Naive B cell (primary cell): ENCODE measurements around the gene MRPL43. TPM values are rescaled to one million over a fixed set of nuclear protein-coding genes. Genes with fewer than 3 reads are reported as not detected.
A peak's percentile ranks its signal among the peaks of the same experiment; 100 is the strongest.
"Not testable (repeated sequence)": the region's sequence is repeated elsewhere in the genome, so short reads cannot be mapped to it uniquely, and the experiment has no call there.

Source experiments
- ATAC-seq, 2 donors: fragments of 150-1000 bp; cut with Tn5 transposase; 2 replicates each; pipeline ENCODE4 v1.10.0; 2021; ENCODE audit warnings: low read depth in 2 of 2, mild to moderate bottlenecking in 2 of 2, moderate library complexity in 2 of 2
- DNase-seq: peaks from one replicate; pipeline ENCODE4 v3.0.0; 2022
- H3K27ac Mint-ChIP-seq, 6 donors: one replicate each; pipeline ENCODE4 v1.8.0; 2020 to 2022; ENCODE audit warnings: mild to moderate bottlenecking in 6 of 6, mixed read lengths in 6 of 6, moderate library complexity in 5 of 6, inconsistent platforms in 2 of 6
- H3K27me3 Mint-ChIP-seq, 3 donors: one replicate each; pipeline ENCODE4 v1.8.0; 2021 to 2022; ENCODE audit warnings: mixed read lengths in 3 of 3, mild to moderate bottlenecking in 1 of 3
- H3K36me3 Mint-ChIP-seq, 2 donors: one replicate each; pipeline ENCODE4 v1.8.0; 2020 to 2022; ENCODE audit warnings: mixed read lengths in 2 of 2, inconsistent platforms in 1 of 2, mild to moderate bottlenecking in 1 of 2
- H3K4me1 Mint-ChIP-seq, 3 donors: one replicate each; pipeline ENCODE4 v1.8.0; 2020 to 2022; ENCODE audit warnings: mixed read lengths in 3 of 3, inconsistent platforms in 1 of 3, mild to moderate bottlenecking in 1 of 3, moderate library complexity in 1 of 3
- H3K4me3 Mint-ChIP-seq, 8 donors: one replicate each; pipeline ENCODE4 v1.8.0; 2020 to 2022; ENCODE audit warnings: mild to moderate bottlenecking in 8 of 8, mixed read lengths in 8 of 8, moderate library complexity in 8 of 8, inconsistent platforms in 2 of 8
- H3K9me3 Mint-ChIP-seq, 7 donors: one replicate each; pipeline ENCODE4 v1.8.0; 2020 to 2022; ENCODE audit warnings: mixed read lengths in 7 of 7, mild to moderate bottlenecking in 5 of 7, inconsistent platforms in 2 of 7, moderate library complexity in 1 of 7
- polyA plus RNA-seq, 6 donors: library from polyadenylated mRNA; unstranded; fragments of 300-500 nt; fragmentation: Illumina TruSeq; gene quantifications; one replicate each; pipeline ENCODE4 v1.2.3, GENCODE V29; 2021; ENCODE audit warnings: low read depth in 6 of 6

Gene MRPL43
- polyA plus RNA-seq, 6 donors from 2014 or later: 74.4 to 125 (median 113) TPM

DNA sequence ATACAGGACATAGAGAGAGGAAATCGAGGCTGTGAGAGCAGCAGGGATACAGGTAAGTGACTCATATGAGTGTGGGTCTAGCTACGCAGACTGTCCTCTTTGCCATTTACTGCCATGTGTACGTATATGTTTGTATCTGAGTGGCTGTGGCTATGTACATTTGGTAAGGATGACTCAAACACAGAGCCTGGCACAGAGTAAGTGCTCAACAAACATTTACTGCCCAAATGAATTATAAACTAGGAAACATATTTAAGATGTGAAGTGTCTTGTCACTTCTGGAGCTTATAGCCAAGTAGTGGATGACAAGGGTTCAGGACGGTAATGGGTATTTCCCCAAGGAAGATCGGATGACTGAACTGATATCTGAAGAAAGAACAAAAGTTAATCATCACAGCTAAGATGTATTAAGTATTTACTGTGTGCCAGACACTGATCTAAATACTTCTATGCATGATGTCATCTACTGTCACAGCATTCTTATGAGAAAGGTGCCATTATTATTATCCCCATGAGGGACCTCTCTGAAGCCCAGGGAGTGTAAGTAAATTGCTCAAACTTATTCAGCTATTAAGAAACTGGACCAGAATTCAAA lies 6.0 kb downstream of the MRPL43 start:
- Mint-ChIP-seq H3K9me3 (no peaks in the 10 kb centered on the region), H3K4me3 (no peak overlapping the region), H3K27ac (no peak overlapping the region), H3K36me3 (peaks cover 5 to 17% of the 10 kb centered on the region in 2 donors), H3K4me1 (peaks cover 8 to 13% (median 12%) of the 10 kb centered on the region in 3 donors), H3K27me3 (no peaks in the 10 kb centered on the region)
- no peak for DNase-seq
- no peak for ATAC-seq

DNA sequence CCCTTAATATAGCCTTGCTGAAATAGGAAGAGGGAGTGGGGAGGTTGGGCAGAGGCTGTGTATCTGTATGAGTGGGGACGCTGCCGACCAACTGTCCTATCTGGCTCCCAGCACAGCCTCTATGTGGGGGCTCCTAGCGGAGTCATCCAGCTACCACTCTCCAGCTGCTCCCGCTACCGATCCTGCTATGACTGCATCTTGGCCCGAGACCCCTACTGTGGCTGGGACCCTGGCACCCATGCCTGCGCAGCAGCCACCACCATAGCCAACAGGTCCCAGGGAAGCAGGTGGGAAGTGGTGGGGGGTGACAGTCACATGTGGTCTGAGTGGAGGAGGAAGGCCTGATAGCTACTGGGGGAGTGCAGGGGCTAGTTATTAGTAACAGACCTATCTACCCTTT lies 6.6 kb downstream of the MRPL43 start:
- Mint-ChIP-seq H3K36me3 (peaks cover 5 to 17% of the 10 kb centered on the region in 2 donors), H3K27me3 (no peaks in the 10 kb centered on the region), H3K9me3 (no peaks in the 10 kb centered on the region), H3K27ac (no peak overlapping the region), H3K4me1 (peaks cover 5 to 9% (median 9%) of the 10 kb centered on the region in 3 donors), H3K4me3 (no peak overlapping the region)
- DNase-seq: no peak
- no peak for ATAC-seq

- Mint-ChIP-seq H3K27ac (no peak overlapping the region), H3K4me1 (peaks cover 1 to 6% (median 5%) of the 10 kb centered on the region in 3 donors), H3K27me3 (no peaks in the 10 kb centered on the region), H3K36me3 (peaks cover 5 to 17% of the 10 kb centered on the region in 2 donors), H3K4me3 (peak overlapping the region in 1 of 8 donors; percentile 40), H3K9me3 (no peaks in the 10 kb centered on the region)
- ATAC-seq: no peak
- DNase-seq: no peak
Measured at GRCh38 chr10:100980311-100980710, 7.0 kb downstream of the MRPL43 start.

DNA sequence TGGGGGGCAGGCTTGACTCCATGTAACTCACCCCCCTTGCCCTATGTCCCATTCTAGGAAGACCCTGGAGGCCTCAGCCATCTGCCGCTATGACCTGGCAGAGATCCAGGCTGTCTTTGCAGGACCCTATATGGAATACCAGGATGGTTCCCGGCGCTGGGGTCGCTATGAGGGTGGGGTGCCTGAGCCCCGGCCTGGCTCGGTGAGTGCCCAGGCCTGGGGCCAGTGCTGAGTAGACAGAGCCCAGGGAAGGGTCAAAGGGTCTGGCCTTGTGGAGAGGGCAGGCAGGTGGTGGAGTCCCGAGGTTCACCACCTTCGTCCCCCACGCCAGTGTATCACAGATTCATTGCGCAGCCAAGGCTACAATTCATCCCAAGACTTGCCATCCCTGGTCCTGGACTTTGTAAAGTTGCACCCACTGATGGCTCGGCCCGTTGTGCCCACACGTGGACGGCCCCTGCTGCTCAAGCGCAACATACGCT lies 7.5 kb downstream of the MRPL43 start:
- DNase-seq (no peak), ATAC-seq (no peak)
- Mint-ChIP-seq H3K4me1 (peaks cover 0 to 6% (median 5%) of the 10 kb centered on the region in 3 donors), H3K36me3 (peaks cover 5 to 17% of the 10 kb centered on the region in 2 donors), H3K27ac (no peak overlapping the region), H3K4me3 (no peak overlapping the region), H3K9me3 (no peaks in the 10 kb centered on the region), H3K27me3 (no peaks in the 10 kb centered on the region)

GRCh38 chr10:100978901-100979195 lies 8.4 kb downstream of the MRPL43 start:
- peaks cover 5 to 17% of the 10 kb centered on the region in 2 donors for H3K36me3 Mint-ChIP-seq
- H3K9me3 Mint-ChIP-seq: no peaks in the 10 kb centered on the region
- no peak overlapping the region for H3K27ac Mint-ChIP-seq
- H3K4me1 Mint-ChIP-seq: peaks cover 0 to 5% (median 0%) of the 10 kb centered on the region in 3 donors
- H3K4me3 Mint-ChIP-seq: no peak overlapping the region
- DNase-seq (no peak), ATAC-seq (no peak)
- no peaks in the 10 kb centered on the region for H3K27me3 Mint-ChIP-seq

DNA sequence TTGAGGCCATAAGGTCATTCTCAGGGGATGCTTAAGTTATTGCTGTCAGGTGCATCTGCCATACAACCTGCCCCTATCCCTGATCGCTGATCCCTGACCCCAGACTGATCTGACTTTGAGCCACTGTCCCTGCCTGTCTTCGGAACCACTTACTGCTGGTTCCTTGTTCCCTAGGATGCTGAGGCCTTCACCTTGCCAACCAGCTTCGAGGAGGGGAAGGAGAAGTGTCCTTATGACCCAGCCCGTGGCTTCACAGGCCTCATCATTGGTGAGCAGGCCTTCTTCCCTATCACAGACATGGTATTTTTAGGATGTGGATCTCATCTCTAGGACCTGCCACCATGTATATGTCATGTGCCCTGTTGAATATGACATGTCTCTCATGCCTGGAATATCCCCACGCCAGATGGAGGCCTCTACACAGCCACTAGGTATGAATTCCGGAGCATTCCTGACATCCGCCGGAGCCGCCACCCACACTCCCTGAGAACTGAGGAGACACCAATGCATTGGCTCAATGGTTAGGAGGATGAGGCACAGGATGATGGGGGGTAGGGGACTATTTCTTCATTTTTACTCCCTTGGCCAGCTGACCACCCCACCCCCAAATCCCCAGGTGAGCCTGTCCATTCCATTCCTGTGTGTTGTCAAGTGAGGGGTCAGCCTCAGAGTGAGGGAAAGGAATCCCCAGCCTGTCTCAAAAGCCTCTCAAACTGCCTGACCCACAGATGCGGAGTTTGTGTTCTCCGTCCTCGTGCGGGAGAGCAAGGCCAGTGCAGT lies 9.0 kb downstream of the MRPL43 start:
- Mint-ChIP-seq H3K4me1 (peaks cover 0 to 5% (median 0%) of the 10 kb centered on the region in 3 donors), H3K9me3 (no peaks in the 10 kb centered on the region), H3K27me3 (no peaks in the 10 kb centered on the region), H3K27ac (peak overlapping the region in 3 of 6 donors; percentile 10 to 75 (median 15)), H3K4me3 (no peak overlapping the region), H3K36me3 (peaks cover 5 to 17% of the 10 kb centered on the region in 2 donors)
- ATAC-seq: no peak
- DNase-seq: no peak

GRCh38 chr10:100977436-100977835 lies 9.9 kb downstream of the MRPL43 start:
- H3K27ac Mint-ChIP-seq: peak overlapping the region in 1 of 6 donors; percentile 9
- no peak for DNase-seq
- no peak overlapping the region for H3K4me3 Mint-ChIP-seq
- H3K4me1 Mint-ChIP-seq: peaks cover 0 to 5% (median 0%) of the 10 kb centered on the region in 3 donors
- H3K36me3 Mint-ChIP-seq: peaks cover 5 to 15% of the 10 kb centered on the region in 2 donors
- no peak for ATAC-seq
- no peaks in the 10 kb centered on the region for H3K27me3 Mint-ChIP-seq
- peaks cover 0 to 1% (median 0%) of the 10 kb centered on the region in 7 donors for H3K9me3 Mint-ChIP-seq

DNA sequence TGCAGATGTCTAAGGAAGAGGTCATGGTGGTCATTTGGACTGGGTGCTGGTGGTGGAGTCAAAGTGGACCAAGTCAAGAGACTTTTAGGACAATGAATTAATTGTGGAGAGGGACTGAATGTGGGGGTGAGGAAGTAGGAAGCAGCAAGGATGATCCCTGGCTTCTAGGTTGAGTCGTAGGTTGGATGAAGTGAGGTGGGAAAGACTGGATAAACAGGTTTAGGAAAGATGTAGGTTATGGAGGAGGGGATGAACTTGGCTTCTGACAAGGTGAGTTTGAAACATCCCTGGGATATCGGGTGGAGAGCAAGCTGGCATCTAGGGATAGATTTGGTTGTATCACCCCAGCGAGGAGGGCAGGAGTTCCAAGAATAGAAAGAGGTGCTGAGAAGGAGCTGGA lies 10.4 kb downstream of the MRPL43 start:
- H3K9me3 Mint-ChIP-seq: peaks cover 0 to 2% (median 0%) of the 10 kb centered on the region in 7 donors
- no peak overlapping the region for H3K27ac Mint-ChIP-seq
- no peak for DNase-seq
- H3K4me1 Mint-ChIP-seq: peaks cover 0 to 5% (median 0%) of the 10 kb centered on the region in 3 donors
- no peak for ATAC-seq
- peaks cover 5 to 10% of the 10 kb centered on the region in 2 donors for H3K36me3 Mint-ChIP-seq
- peak overlapping the region in 1 of 8 donors; percentile 19 for H3K4me3 Mint-ChIP-seq
- no peaks in the 10 kb centered on the region for H3K27me3 Mint-ChIP-seq

DNA sequence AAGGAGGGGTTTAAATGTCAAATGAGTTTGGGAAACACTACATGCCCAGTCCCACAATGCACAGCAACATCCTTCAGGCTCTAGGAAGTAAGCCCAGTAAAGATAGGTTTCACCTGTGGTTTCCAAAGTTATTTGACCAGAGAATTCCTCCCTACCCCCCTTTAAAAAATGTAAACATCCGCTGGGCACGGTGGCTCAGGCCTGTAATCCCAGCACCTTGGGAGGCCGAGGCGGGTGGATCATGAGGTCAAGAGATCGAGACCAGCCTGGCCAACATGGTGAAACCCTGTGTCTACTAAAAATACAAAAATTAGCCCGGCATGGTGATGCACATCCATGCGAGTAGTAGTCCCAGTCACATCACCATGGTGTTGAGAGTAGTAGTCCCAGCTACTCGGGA lies 11.9 kb downstream of the MRPL43 start:
- not testable (repeated sequence) for H3K36me3 Mint-ChIP-seq, H3K9me3 Mint-ChIP-seq, H3K27ac Mint-ChIP-seq, H3K27me3 Mint-ChIP-seq, H3K4me1 Mint-ChIP-seq, H3K4me3 Mint-ChIP-seq, ATAC-seq, DNase-seq

DNA sequence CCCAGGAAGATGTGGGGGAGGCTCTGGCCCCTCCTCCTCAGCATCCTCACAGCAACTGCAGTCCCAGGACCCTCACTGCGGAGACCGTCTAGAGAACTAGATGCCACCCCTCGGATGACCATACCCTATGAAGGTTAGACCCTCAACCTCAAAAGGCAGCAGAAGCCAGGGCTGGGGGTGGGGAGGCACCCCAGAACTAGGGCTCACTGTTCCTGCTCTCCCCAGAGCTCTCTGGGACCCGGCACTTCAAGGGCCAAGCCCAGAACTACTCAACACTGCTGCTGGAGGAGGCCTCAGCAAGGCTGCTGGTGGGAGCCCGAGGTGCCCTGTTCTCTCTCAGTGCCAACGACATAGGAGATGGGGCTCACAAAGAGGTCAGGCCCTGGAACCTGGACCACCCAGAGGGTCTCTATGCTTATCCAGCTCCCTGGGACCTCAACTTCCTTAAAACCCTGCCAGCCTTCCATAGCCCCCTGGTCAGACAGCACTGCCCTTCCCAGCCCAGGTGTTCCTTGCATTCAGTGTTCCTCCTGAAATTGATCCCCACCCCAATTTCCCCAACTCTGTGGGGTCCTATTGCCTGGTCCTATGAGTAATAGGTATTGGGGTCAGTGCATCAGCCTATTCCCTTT lies 14.3 kb downstream of the MRPL43 start:
- no peak for DNase-seq
- Mint-ChIP-seq H3K4me3 (peak overlapping the region in 1 of 8 donors; percentile 9), H3K4me1 (peaks cover 10 to 23% (median 16%) of the 10 kb centered on the region in 3 donors), H3K27me3 (no peaks in the 10 kb centered on the region), H3K36me3 (no peaks in the 10 kb centered on the region), H3K27ac (peak overlapping the region in 1 of 6 donors; percentile 37), H3K9me3 (peaks cover 0 to 2% (median 0%) of the 10 kb centered on the region in 7 donors)
- no peak for ATAC-seq

DNA sequence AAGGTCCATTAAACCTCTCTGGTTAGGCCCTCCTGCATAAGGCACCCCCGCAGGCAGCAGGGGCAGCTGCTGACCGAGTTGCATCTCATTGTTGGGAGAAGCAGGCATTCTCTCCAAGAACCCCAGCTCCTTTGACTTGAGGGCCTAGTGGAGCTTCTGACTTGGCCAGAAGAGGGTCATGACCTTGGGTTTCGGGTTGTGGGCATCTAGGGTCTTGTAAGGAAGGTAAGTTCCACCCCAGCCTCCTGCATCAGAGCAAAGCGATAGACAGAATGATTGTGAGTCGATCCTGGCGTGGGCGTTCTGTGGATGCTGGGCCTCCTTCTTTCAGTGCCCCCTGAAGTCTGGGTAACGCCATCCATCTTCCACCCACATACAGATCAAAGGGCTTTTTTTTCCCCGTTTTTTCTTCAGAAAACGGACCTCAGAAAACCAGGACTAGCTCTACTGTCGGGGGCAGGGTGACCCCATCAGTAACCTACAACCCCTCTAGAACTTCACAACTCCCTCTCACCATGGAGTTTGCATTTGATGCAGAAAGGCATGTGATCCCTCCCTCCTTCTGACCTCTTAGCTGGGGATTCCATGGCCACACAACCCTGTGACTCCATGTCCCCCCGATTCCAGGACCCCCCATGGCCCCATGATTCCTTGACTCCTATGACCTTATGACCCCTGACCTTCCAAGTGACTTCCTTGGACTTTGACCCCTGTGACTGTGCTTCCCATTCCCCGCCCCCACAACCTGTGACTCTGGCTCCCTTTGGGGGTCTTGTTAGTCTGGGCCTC lies 15.0 kb downstream of the MRPL43 start:
- DNase-seq (no peak), ATAC-seq (no peak)
- Mint-ChIP-seq H3K27ac (peak overlapping the region in 2 of 6 donors; percentile 33 to 37), H3K27me3 (peaks cover 0 to 5% (median 0%) of the 10 kb centered on the region in 3 donors), H3K36me3 (no peaks in the 10 kb centered on the region), H3K4me3 (peak overlapping the region in 1 of 8 donors; percentile 9), H3K9me3 (peaks cover 0 to 2% (median 0%) of the 10 kb centered on the region in 7 donors), H3K4me1 (peaks cover 10 to 23% (median 16%) of the 10 kb centered on the region in 3 donors)

- Mint-ChIP-seq H3K36me3 (no peaks in the 10 kb centered on the region), H3K27ac (no peak overlapping the region), H3K4me3 (peak overlapping the region in 5 of 8 donors; percentile 16 to 84 (median 63)), H3K4me1 (peaks cover 10 to 18% (median 16%) of the 10 kb centered on the region in 3 donors), H3K27me3 (peaks cover 0 to 5% (median 0%) of the 10 kb centered on the region in 3 donors), H3K9me3 (peaks cover 0 to 2% (median 0%) of the 10 kb centered on the region in 7 donors)
- DNase-seq (no peak), ATAC-seq (no peak)
Measured at GRCh38 chr10:100970914-100971811, 16.1 kb downstream of the MRPL43 start.
